Muscle layer of duodenum (tissue), 2 donors: ENCODE results near the gene VPS37D.

Experiments
- H3K27ac ChIP-seq: one replicate; pipeline ENCODE4 v1.7.0; 2013; ENCODE audit warnings: mild to moderate bottlenecking, low read length
- H3K27me3 ChIP-seq: one replicate; pipeline ENCODE4 v1.7.0; 2013; ENCODE audit warnings: low read depth, mild to moderate bottlenecking, control low read depth, low read length
- H3K36me3 ChIP-seq, 2 donors: one replicate each; pipeline ENCODE4 v1.7.0; 2013; ENCODE audit warnings: low read length in 2 of 2, control low read depth in 1 of 2, mild to moderate bottlenecking in 1 of 2; ENCODE audit not compliant: insufficient read depth in 2 of 2, control insufficient read depth in 1 of 2
- H3K4me1 ChIP-seq, 2 donors: one replicate each; pipeline ENCODE4 v1.7.0; 2013; ENCODE audit warnings: low read length in 2 of 2, mild to moderate bottlenecking in 2 of 2, control low read depth in 1 of 2, moderate library complexity in 1 of 2; ENCODE audit not compliant: insufficient read depth in 2 of 2, control insufficient read depth in 1 of 2
- H3K4me3 ChIP-seq, 2 donors: one replicate each; pipeline ENCODE4 v1.7.0; 2013; ENCODE audit warnings: low read length in 2 of 2, low read depth in 1 of 2, mild to moderate bottlenecking in 1 of 2
- H3K9me3 ChIP-seq, 2 donors: one replicate each; pipeline ENCODE4 v1.7.0; 2013; ENCODE audit warnings: low read length in 2 of 2, control low read depth in 1 of 2, mild to moderate bottlenecking in 1 of 2; ENCODE audit not compliant: control insufficient read depth in 1 of 2
- donor health status: healthy.

VPS37D gene

DNA sequence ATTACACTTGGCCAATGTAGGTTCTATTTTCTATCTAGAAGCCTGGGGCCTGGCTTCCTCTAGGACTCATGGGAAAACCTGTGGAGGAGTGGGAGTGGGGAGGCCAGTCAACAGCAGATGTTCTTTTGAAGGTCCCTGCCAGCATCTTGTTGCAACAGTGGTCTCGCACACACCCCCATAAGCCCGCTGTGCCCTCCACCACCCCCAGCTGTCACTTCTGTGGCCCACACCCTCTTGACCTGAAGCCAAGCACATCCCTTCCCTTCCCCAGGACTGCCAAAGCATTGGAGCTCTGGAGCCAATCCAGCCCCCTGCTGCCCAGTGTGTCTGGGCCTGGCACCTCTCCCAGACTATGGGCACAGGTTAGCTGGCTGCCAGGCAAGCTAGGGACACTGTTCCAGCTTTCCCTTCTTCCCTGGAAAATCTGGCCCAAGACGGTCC is 53.8 kb downstream of the VPS37D start:
- H3K4me3 ChIP-seq, result no peak overlapping the region
- H3K36me3 ChIP-seq, result no peaks in the 10 kb centered on the region
- no peak overlapping the region for H3K27ac ChIP-seq
- H3K27me3 ChIP-seq, result no peaks in the 10 kb centered on the region
- peaks cover 5 to 38% of the 10 kb centered on the region in 2 donors for H3K4me1 ChIP-seq
- no peaks in the 10 kb centered on the region for H3K9me3 ChIP-seq
